ENCODE results near the gene TUBG2.
"Not testable (repeated sequence)": the region's sequence is repeated elsewhere in the genome, so short reads cannot be mapped to it uniquely, and the experiment has no call there.

TUBG2 gene

GRCh38 chr17:42617956-42618431, 41.1 kb upstream of the TUBG2 start:
- Histone ChIP-seq H4K20me1 (ENCODE audit: insufficient read depth) (no peaks in the 10 kb centered on the region), H3K4me2 (peak overlapping the region; percentile 91), H3K36me3 (ENCODE audit: insufficient read depth) (peaks cover 2% of the 10 kb centered on the region; the same call in 1 of the 2 replicates), H3K79me2 (ENCODE audit: insufficient read depth, low read depth) (no peaks in the 10 kb centered on the region), H3K27ac (peak overlapping the region; percentile 74), H2AFZ (ENCODE audit: low read depth) (no peak overlapping the region), H3K27me3 (ENCODE audit: insufficient read depth, low read depth) (no peaks in the 10 kb centered on the region), H3K4me3 (IDR thresholded peaks at IDR 0.05; ENCODE audit: insufficient read depth, low read depth, low read length) (peak overlapping the region; percentile 15), H3K9ac (peak overlapping the region; percentile 16; the same call in 1 of the 2 replicates), H3K4me1 (ENCODE audit: low read depth, poor library complexity, severe bottlenecking) (peaks cover 69% of the 10 kb centered on the region)
- no peak for TF ChIP-seq CTCF (conservative IDR thresholded peaks at IDR 0.05; ENCODE audit: low read depth, low read length)

DNA sequence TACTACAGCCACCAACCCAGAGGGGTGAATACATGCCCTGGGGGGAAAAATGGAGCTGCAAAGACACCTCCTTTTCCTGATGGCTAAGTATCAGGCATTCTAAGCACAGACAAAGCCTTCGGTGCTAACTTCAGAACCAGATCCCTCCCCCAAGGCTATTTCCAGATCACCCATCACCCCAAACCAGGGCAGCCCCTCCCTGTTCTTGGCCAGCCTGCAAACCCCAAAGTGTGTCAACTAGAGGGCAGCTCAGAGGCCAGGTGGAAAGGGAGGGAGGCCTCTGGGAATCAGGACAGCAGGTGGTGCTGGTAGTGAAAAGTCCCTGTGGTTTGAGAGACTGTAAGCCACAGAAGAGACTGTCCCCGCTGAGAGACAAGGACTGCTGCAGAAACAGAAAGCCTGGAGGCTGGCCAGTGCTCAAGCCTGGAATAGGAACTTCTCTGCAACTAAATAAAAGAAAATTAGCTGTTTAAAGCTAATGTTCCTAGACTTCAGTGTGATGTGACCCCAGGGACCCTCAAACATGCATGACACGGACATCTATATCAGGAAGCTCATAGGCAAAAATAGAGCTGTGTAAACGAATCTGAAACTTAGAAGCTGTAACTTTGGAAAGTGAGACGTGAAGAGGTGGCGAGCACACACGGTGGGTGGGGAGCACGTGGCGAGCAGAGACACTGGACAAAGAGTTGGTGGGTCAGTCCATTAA, 40.5 kb upstream of the TUBG2 start:
- peak overlapping the region; percentile 91 for H3K4me2 ChIP-seq
- no peaks in the 10 kb centered on the region for H4K20me1 ChIP-seq (ENCODE audit: insufficient read depth)
- H3K4me1 ChIP-seq (ENCODE audit: low read depth, poor library complexity, severe bottlenecking): peaks cover 71% of the 10 kb centered on the region
- H3K9ac ChIP-seq: peak overlapping the region; percentile 27; the same call in 1 of the 2 replicates
- no peak; the same call in 1 of the 2 replicates for TF ChIP-seq CTCF (conservative IDR thresholded peaks at IDR 0.05; ENCODE audit: low read depth, low read length)
- no peak overlapping the region for H3K4me3 ChIP-seq (IDR thresholded peaks at IDR 0.05; ENCODE audit: insufficient read depth, low read depth, low read length)
- no peaks in the 10 kb centered on the region for H3K79me2 ChIP-seq (ENCODE audit: insufficient read depth, low read depth)
- no peaks in the 10 kb centered on the region for H3K27me3 ChIP-seq (ENCODE audit: insufficient read depth, low read depth)
- no peaks in the 10 kb centered on the region; the same call in 1 of the 2 replicates for H3K36me3 ChIP-seq (ENCODE audit: insufficient read depth)
- no peak overlapping the region for H2AFZ ChIP-seq (ENCODE audit: low read depth)
- peak overlapping the region; percentile 74 for H3K27ac ChIP-seq

GRCh38 chr17:42621987-42622386, 37.1 kb upstream of the TUBG2 start:
- not testable (repeated sequence) for H4K20me1 ChIP-seq (ENCODE audit: insufficient read depth); H3K27ac ChIP-seq; H3K4me2 ChIP-seq; H3K27me3 ChIP-seq (ENCODE audit: insufficient read depth, low read depth); H3K79me2 ChIP-seq (ENCODE audit: insufficient read depth, low read depth); H3K4me3 ChIP-seq (IDR thresholded peaks at IDR 0.05; ENCODE audit: insufficient read depth, low read depth, low read length); H2AFZ ChIP-seq (ENCODE audit: low read depth); H3K9ac ChIP-seq; H3K36me3 ChIP-seq (ENCODE audit: insufficient read depth)
- peaks cover 58% of the 10 kb centered on the region for H3K4me1 ChIP-seq (ENCODE audit: low read depth, poor library complexity, severe bottlenecking)

GRCh38 chr17:42623271-42623670, 35.8 kb upstream of the TUBG2 start:
- H2AFZ ChIP-seq (ENCODE audit: low read depth): no peak overlapping the region
- no peak for TF ChIP-seq CTCF (conservative IDR thresholded peaks at IDR 0.05; ENCODE audit: low read depth, low read length)
- peaks cover 46% of the 10 kb centered on the region for H3K4me1 ChIP-seq (ENCODE audit: low read depth, poor library complexity, severe bottlenecking)
- no peak overlapping the region for H3K27ac ChIP-seq
- H3K4me3 ChIP-seq (IDR thresholded peaks at IDR 0.05; ENCODE audit: insufficient read depth, low read depth, low read length): no peak overlapping the region
- no peak overlapping the region for H3K9ac ChIP-seq
- no peaks in the 10 kb centered on the region for H4K20me1 ChIP-seq (ENCODE audit: insufficient read depth)
- H3K27me3 ChIP-seq (ENCODE audit: insufficient read depth, low read depth): no peaks in the 10 kb centered on the region
- no peaks in the 10 kb centered on the region for H3K36me3 ChIP-seq (ENCODE audit: insufficient read depth)
- H3K79me2 ChIP-seq (ENCODE audit: insufficient read depth, low read depth): no peaks in the 10 kb centered on the region
- H3K4me2 ChIP-seq: no peak overlapping the region

Data from KMS-11 (cell line).